ENCODE results near the gene CNTFR.

GRCh38 chr9:34555002-34555348, 34.5 kb downstream of the CNTFR start:
- no peak for TF ChIP-seq CTCF (IDR thresholded peaks at IDR 0.05 in 4 of 5, conservative IDR thresholded peaks at IDR 0.05 in 1 of 5)
- TF ChIP-seq POLR2A (IDR thresholded peaks at IDR 0.05) = no peak
